H9 (cell line): ENCODE measurements around the gene POLK. TPM values are rescaled to one million over a fixed set of nuclear protein-coding genes. Genes with fewer than 3 reads are reported as not detected.

Experiments
- DNase-seq: peaks from one replicate; pipeline ENCODE4 v3.0.0-alpha.2; 2017
- H2AFZ ChIP-seq: one replicate; pipeline ENCODE4 v1.6.1; 2013; ENCODE audit warnings: mild to moderate bottlenecking, low read length, control low read depth, moderate library complexity
- H2AK5ac ChIP-seq: 2 replicates; pipeline ENCODE4 v1.6.1; 2013; ENCODE audit warnings: low read length, control low read depth, mixed read lengths; ENCODE audit not compliant: insufficient read length
- H2BK120ac ChIP-seq: one replicate; pipeline ENCODE4 v1.6.1; 2013; ENCODE audit warnings: low read depth, mild to moderate bottlenecking, low read length, control low read depth, inconsistent platforms; ENCODE audit not compliant: poor library complexity, severe bottlenecking
- H2BK12ac ChIP-seq: 2 replicates; pipeline ENCODE4 v1.6.1; 2013; ENCODE audit warnings: low read length, control low read depth, mixed read lengths, low read depth; ENCODE audit not compliant: insufficient read length
- H2BK15ac ChIP-seq: 2 replicates; pipeline ENCODE4 v1.6.1; 2013; ENCODE audit warnings: low read depth, low read length, control low read depth
- H2BK20ac ChIP-seq: one replicate; pipeline ENCODE4 v1.6.1; 2013; ENCODE audit warnings: low read depth, mild to moderate bottlenecking, low read length, control low read depth, inconsistent platforms; ENCODE audit not compliant: poor library complexity, severe bottlenecking
- H2BK5ac ChIP-seq: 2 replicates; pipeline ENCODE4 v1.6.1; 2013; ENCODE audit warnings: low read length, control low read depth, mixed read lengths; ENCODE audit not compliant: insufficient read length
- H3K14ac ChIP-seq: 2 replicates; pipeline ENCODE4 v1.6.1; 2013; ENCODE audit warnings: low read length, control low read depth; ENCODE audit not compliant: insufficient read depth
- H3K18ac ChIP-seq: 2 replicates; pipeline ENCODE4 v1.6.1; 2013; ENCODE audit warnings: low read depth, mild to moderate bottlenecking, mixed read lengths, low read length, control low read depth; ENCODE audit not compliant: insufficient read length
- H3K23ac ChIP-seq: 2 replicates; pipeline ENCODE4 v1.6.1; 2013; ENCODE audit warnings: low read length, control low read depth, mixed read lengths, low read depth; ENCODE audit not compliant: insufficient read length
- H3K23me2 ChIP-seq: 2 replicates; pipeline ENCODE4 v1.6.1; 2013; ENCODE audit warnings: low read depth, mild to moderate bottlenecking, mixed read lengths, low read length, control low read depth; ENCODE audit not compliant: insufficient read length, poor library complexity, severe bottlenecking
- H3K27ac ChIP-seq: 2 replicates; pipeline ENCODE4 v1.5.1; 2013; ENCODE audit warnings: low read length, control low read depth, mixed read lengths, low read depth; ENCODE audit not compliant: insufficient read length
- H3K27me3 ChIP-seq: 2 replicates; pipeline ENCODE4 v1.6.1; 2013; ENCODE audit warnings: low read length, control low read depth, inconsistent platforms; ENCODE audit not compliant: insufficient read depth
- H3K4ac ChIP-seq: 2 replicates; pipeline ENCODE4 v1.6.1; 2013; ENCODE audit warnings: low read depth, mild to moderate bottlenecking, control low read depth, inconsistent platforms, low read length, moderate library complexity
- H3K4me1 ChIP-seq: 2 replicates; pipeline ENCODE4 v1.6.1; 2013; ENCODE audit warnings: low read length, control low read depth, inconsistent platforms; ENCODE audit not compliant: insufficient read depth
- H3K4me2 ChIP-seq: 2 replicates; pipeline ENCODE4 v1.6.1; 2013; ENCODE audit warnings: low read length, control low read depth, mixed read lengths; ENCODE audit not compliant: insufficient read length, insufficient read depth
- H3K56ac ChIP-seq: 2 replicates; pipeline ENCODE4 v1.6.1; 2013; ENCODE audit warnings: low read depth, mild to moderate bottlenecking, mixed read lengths, low read length, control low read depth; ENCODE audit not compliant: insufficient read length
- H3K79me1 ChIP-seq: 2 replicates; pipeline ENCODE4 v1.6.1; 2013; ENCODE audit warnings: low read depth, mild to moderate bottlenecking, moderate library complexity, low read length, control low read depth, inconsistent platforms; ENCODE audit not compliant: insufficient read depth, poor library complexity, severe bottlenecking
- H3K79me2 ChIP-seq: 2 replicates; pipeline ENCODE4 v1.6.1; 2013; ENCODE audit warnings: low read length, control low read depth, inconsistent platforms; ENCODE audit not compliant: insufficient read depth
- H3K9ac ChIP-seq: 2 replicates; pipeline ENCODE4 v1.6.1; 2013; ENCODE audit warnings: low read length, control low read depth, mixed read lengths; ENCODE audit not compliant: insufficient read length; ENCODE audit errors: extremely low read depth
- H3K9me3 ChIP-seq: one replicate; pipeline ENCODE4 v1.6.1; 2013; ENCODE audit warnings: low read depth, low read length, inconsistent platforms; ENCODE audit not compliant: control insufficient read depth
- H3T11ph ChIP-seq: one replicate; pipeline ENCODE4 v1.6.1; 2013; ENCODE audit warnings: mild to moderate bottlenecking, low read length, control low read depth, inconsistent platforms
- H4K20me1 ChIP-seq: one replicate; pipeline ENCODE4 v1.6.1; 2013; ENCODE audit not compliant: control insufficient read depth, insufficient read length, insufficient read depth
- H4K5ac ChIP-seq: 2 replicates; pipeline ENCODE4 v1.6.1; 2013; ENCODE audit warnings: low read depth, mild to moderate bottlenecking, mixed read lengths, low read length, control low read depth; ENCODE audit not compliant: insufficient read length
- H4K8ac ChIP-seq: replicated peaks from 2 replicates; pipeline ENCODE4 v1.6.1; 2013; ENCODE audit warnings: low read length, control low read depth, mixed read lengths, low read depth; ENCODE audit not compliant: insufficient read length
- H4K91ac ChIP-seq: 2 replicates; pipeline ENCODE4 v1.6.1; 2013; ENCODE audit warnings: low read depth, mild to moderate bottlenecking, moderate library complexity, mixed read lengths, low read length, control low read depth; ENCODE audit not compliant: insufficient read length
- H3K27ac Mint-ChIP-seq, 3 experiments: 2 replicates in 2 of 3; 3 replicates in 1 of 3; pipeline ENCODE4 v1.8.0; 2020 to 2021; ENCODE audit warnings: mixed read lengths in 3 of 3, mild to moderate bottlenecking in 1 of 3, moderate library complexity in 1 of 3
- H3K27me3 Mint-ChIP-seq: 2 replicates; pipeline ENCODE4 v1.8.0; 2021; ENCODE audit warnings: low read depth, mild to moderate bottlenecking, moderate library complexity, mixed read lengths
- H3K36me3 Mint-ChIP-seq, 3 experiments: 2 replicates in 2 of 3; 3 replicates in 1 of 3; pipeline ENCODE4 v1.8.0; 2020 to 2021; ENCODE audit warnings: low read depth in 3 of 3, mixed read lengths in 3 of 3; ENCODE audit not compliant: insufficient read depth in 1 of 3
- H3K4me1 Mint-ChIP-seq, 2 experiments: 2 replicates each; pipeline ENCODE4 v1.8.0; 2020; ENCODE audit warnings: mixed read lengths in 2 of 2
- H3K4me3 Mint-ChIP-seq, 2 experiments: 2 replicates in 1 of 2; 3 replicates in 1 of 2; pipeline ENCODE4 v1.8.0; 2020 to 2021; ENCODE audit warnings: mild to moderate bottlenecking in 2 of 2, mixed read lengths in 2 of 2, moderate library complexity in 1 of 2
- H3K9me3 Mint-ChIP-seq, 2 experiments: 2 replicates in 1 of 2; 3 replicates in 1 of 2; pipeline ENCODE4 v1.8.0; 2020; ENCODE audit warnings: mild to moderate bottlenecking in 2 of 2, mixed read lengths in 2 of 2, moderate library complexity in 1 of 2
- WGBS: extraction: QIAGEN DNeasy Blood & Tissue Kit; methylation state at CpG from one replicate; pipeline ENCODE4 v1.1.7; 2013; ENCODE audit warnings: missing lambda C conversion rate, low lambda C conversion rate, mixed read lengths; ENCODE audit not compliant: insufficient read length; ENCODE audit errors: extremely low coverage; 5-methylcytosine and 5-hydroxymethylcytosine counted together
- total RNA-seq: library from RNA; stranded (reverse); gene quantifications from 2 replicates; pipeline ENCODE4 v1.2.1, GENCODE V29; 2021
- TF ChIP-seq, protein P1 (sequence below): fragments of 200-600 bp; sonication (generic); conservative IDR thresholded peaks from 3 replicates; pipeline ENCODE4 v1.8.0; 2021; ENCODE audit warnings: antibody characterized with exemption, mild to moderate bottlenecking

POLK gene
- total RNA-seq, 1 experiment from 2014 or later: 7.6 TPM

DNA sequence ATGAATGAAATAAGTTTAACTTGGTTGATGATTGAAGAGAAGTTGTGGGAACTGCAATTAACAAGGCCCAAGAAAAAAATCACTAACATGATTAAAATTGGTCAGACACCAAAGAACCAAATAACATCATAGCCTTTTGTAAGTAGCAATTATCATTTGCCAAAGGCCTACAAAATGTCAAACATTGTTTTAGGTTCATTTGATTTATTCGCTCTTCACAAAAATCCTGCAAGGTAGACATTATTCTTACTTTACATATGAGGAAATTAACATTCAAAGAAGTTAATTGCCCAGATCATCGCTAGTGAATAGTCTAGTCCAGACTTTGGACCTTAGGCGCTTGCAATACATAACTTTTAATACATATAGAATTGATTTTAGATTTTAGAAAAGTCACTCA lies 2.6 kb downstream of the POLK start:
- Histone ChIP-seq H4K91ac (no peak overlapping the region), H2AK5ac (no peak overlapping the region), H3K9ac (no peak overlapping the region), H4K5ac (no peak overlapping the region), H3T11ph (no peak overlapping the region), H3K56ac (no peak overlapping the region), H2BK12ac (no peak overlapping the region), H3K4me1 (no peaks in the 10 kb centered on the region), H2BK5ac (no peak overlapping the region), H2AFZ (no peak overlapping the region), H4K20me1 (no peaks in the 10 kb centered on the region), H4K8ac (no peak overlapping the region), H2BK20ac (no peak overlapping the region), H3K4ac (no peak overlapping the region), H3K4me2 (no peak overlapping the region), H3K23me2 (peaks cover 5% of the 10 kb centered on the region), H3K27me3 (no peaks in the 10 kb centered on the region), H2BK120ac (no peak overlapping the region), H2BK15ac (no peak overlapping the region), H3K23ac (no peak overlapping the region), H3K18ac (no peak overlapping the region), H3K79me1 (no peaks in the 10 kb centered on the region), H3K14ac (no peak overlapping the region), H3K27ac (no peak overlapping the region), H3K9me3 (no peaks in the 10 kb centered on the region), H3K79me2 (peaks cover 4% of the 10 kb centered on the region; the same call in 1 of the 2 replicates)
- Mint-ChIP-seq H3K4me1 (peaks cover 24 to 27% of the 10 kb centered on the region in 2 experiments), H3K27me3 (no peaks in the 10 kb centered on the region), H3K9me3 (peaks cover 0 to 5% of the 10 kb centered on the region in 2 experiments; a peak in 1 of 5 replicates), H3K27ac (no peak overlapping the region), H3K4me3 (no peak overlapping the region), H3K36me3 (peaks cover 0 to 4% (median 0%) of the 10 kb centered on the region in 3 experiments; a peak in 3 of 7 replicates)
- no CpG with 5 or more reads among the region's 3 CpGs for WGBS
- TF ChIP-seq, protein P1, sequence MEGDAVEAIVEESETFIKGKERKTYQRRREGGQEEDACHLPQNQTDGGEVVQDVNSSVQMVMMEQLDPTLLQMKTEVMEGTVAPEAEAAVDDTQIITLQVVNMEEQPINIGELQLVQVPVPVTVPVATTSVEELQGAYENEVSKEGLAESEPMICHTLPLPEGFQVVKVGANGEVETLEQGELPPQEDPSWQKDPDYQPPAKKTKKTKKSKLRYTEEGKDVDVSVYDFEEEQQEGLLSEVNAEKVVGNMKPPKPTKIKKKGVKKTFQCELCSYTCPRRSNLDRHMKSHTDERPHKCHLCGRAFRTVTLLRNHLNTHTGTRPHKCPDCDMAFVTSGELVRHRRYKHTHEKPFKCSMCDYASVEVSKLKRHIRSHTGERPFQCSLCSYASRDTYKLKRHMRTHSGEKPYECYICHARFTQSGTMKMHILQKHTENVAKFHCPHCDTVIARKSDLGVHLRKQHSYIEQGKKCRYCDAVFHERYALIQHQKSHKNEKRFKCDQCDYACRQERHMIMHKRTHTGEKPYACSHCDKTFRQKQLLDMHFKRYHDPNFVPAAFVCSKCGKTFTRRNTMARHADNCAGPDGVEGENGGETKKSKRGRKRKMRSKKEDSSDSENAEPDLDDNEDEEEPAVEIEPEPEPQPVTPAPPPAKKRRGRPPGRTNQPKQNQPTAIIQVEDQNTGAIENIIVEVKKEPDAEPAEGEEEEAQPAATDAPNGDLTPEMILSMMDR: no peak
- DNase-seq: no peak
